ENCODE data around the gene GPATCH2L.

GRCh38 chr14:76133103-76133502 is 18.6 kb upstream of the GPATCH2L start:
- TF ChIP-seq, protein P1, sequence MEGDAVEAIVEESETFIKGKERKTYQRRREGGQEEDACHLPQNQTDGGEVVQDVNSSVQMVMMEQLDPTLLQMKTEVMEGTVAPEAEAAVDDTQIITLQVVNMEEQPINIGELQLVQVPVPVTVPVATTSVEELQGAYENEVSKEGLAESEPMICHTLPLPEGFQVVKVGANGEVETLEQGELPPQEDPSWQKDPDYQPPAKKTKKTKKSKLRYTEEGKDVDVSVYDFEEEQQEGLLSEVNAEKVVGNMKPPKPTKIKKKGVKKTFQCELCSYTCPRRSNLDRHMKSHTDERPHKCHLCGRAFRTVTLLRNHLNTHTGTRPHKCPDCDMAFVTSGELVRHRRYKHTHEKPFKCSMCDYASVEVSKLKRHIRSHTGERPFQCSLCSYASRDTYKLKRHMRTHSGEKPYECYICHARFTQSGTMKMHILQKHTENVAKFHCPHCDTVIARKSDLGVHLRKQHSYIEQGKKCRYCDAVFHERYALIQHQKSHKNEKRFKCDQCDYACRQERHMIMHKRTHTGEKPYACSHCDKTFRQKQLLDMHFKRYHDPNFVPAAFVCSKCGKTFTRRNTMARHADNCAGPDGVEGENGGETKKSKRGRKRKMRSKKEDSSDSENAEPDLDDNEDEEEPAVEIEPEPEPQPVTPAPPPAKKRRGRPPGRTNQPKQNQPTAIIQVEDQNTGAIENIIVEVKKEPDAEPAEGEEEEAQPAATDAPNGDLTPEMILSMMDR (IDR thresholded peaks at IDR 0.05), result no peak
- no peak for TF ChIP-seq POLR2A (IDR thresholded peaks at IDR 0.05)

Measured in body of pancreas (tissue), 4 donors.